Endometrium (tissue), 2 donors: ENCODE measurements around the gene PVRIG.
"Not testable (repeated sequence)": the region's sequence is repeated elsewhere in the genome, so short reads cannot be mapped to it uniquely, and the experiment has no call there.

ENCODE experiments used
- FAIRE-seq: peaks from 2 replicates; lab custom pipeline; 2012; peaks lifted over from hg19 to GRCh38; lab: Jason Lieb, UNC
- donor health status: control.
- donor health status: control.

The PVRIG gene

GRCh38 chr7:100195222-100195621, 24.5 kb upstream of the PVRIG start:
- no peak for FAIRE-seq

- FAIRE-seq, result not testable (repeated sequence)
Measured at GRCh38 chr7:100195901-100196322, 23.8 kb upstream of the PVRIG start.

GRCh38 chr7:100198266-100198665, 21.5 kb upstream of the PVRIG start:
- FAIRE-seq, result no peak

- FAIRE-seq, result no peak
Measured at GRCh38 chr7:100200693-100201092, 19.1 kb upstream of the PVRIG start.

GRCh38 chr7:100204454-100204853, 15.3 kb upstream of the PVRIG start:
- no peak for FAIRE-seq

- FAIRE-seq, result no peak
Measured at GRCh38 chr7:100208911-100209408, 10.8 kb upstream of the PVRIG start.

GRCh38 chr7:100209493-100209892, 10.3 kb upstream of the PVRIG start:
- FAIRE-seq, result no peak

- no peak for FAIRE-seq
Measured at GRCh38 chr7:100210805-100211204, 8.9 kb upstream of the PVRIG start.

GRCh38 chr7:100211342-100211780, 8.4 kb upstream of the PVRIG start:
- no peak for FAIRE-seq

GRCh38 chr7:100212631-100213286, 7.0 kb upstream of the PVRIG start:
- no peak for FAIRE-seq

- no peak for FAIRE-seq
Measured at GRCh38 chr7:100213672-100214071, 6.1 kb upstream of the PVRIG start.

- FAIRE-seq, result not testable (repeated sequence)
Measured at GRCh38 chr7:100214356-100214755, 5.4 kb upstream of the PVRIG start.

- no peak for FAIRE-seq
Measured at GRCh38 chr7:100215895-100216294, 3.9 kb upstream of the PVRIG start.

GRCh38 chr7:100217934-100218333, 1.8 kb upstream of the PVRIG start:
- peak; percentile 51 for FAIRE-seq

- FAIRE-seq, result no peak
Measured at GRCh38 chr7:100219271-100219737, 445 bp upstream of the PVRIG start.

- FAIRE-seq, result no peak
Measured at GRCh38 chr7:100220586-100221230, 959 bp downstream of the PVRIG start.

GRCh38 chr7:100221231-100221718, 1.5 kb downstream of the PVRIG start:
- FAIRE-seq, result no peak

- no peak for FAIRE-seq
Measured at GRCh38 chr7:100221767-100222444, 2.2 kb downstream of the PVRIG start.

GRCh38 chr7:100222445-100223132, 2.8 kb downstream of the PVRIG start:
- FAIRE-seq, result no peak

GRCh38 chr7:100223376-100223927, 3.7 kb downstream of the PVRIG start:
- not testable (repeated sequence) for FAIRE-seq

- FAIRE-seq, result not testable (repeated sequence)
Measured at GRCh38 chr7:100224891-100225290, 5.1 kb downstream of the PVRIG start.
